SJCRH30 (cell line): Measurements from ENCODE around the gene SLC30A2. TPM values are rescaled to one million over a fixed set of nuclear protein-coding genes. Genes with fewer than 3 reads are reported as not detected.

Source experiments
- DNase-seq, 2 experiments: peaks; one replicate each; pipeline ENCODE4 v3.0.0-alpha.2; 2015 to 2020
- H3K27ac ChIP-seq: fragments of 250-450 bp; sonication (Bioruptor Pico); 2 replicates; pipeline ENCODE4 v1.5.1; 2020; ENCODE audit warnings: mild to moderate bottlenecking, moderate library complexity
- H3K27me3 ChIP-seq: fragments of 250-450 bp; sonication (Bioruptor Pico); 2 replicates; pipeline ENCODE4 v1.5.1; 2020; ENCODE audit warnings: mild to moderate bottlenecking, moderate library complexity
- H3K36me3 ChIP-seq: fragments of 250-450 bp; sonication (Bioruptor Pico); 2 replicates; pipeline ENCODE4 v1.5.1; 2020; ENCODE audit warnings: mild to moderate bottlenecking, moderate library complexity
- H3K4me1 ChIP-seq: fragments of 250-450 bp; sonication (Bioruptor Pico); 2 replicates; pipeline ENCODE4 v1.5.1; 2020; ENCODE audit warnings: mild to moderate bottlenecking, moderate library complexity
- H3K4me3 ChIP-seq: fragments of 250-450 bp; sonication (Bioruptor Pico); 2 replicates; pipeline ENCODE4 v1.5.1; 2020; ENCODE audit warnings: mild to moderate bottlenecking, moderate library complexity
- H3K9me3 ChIP-seq: fragments of 250-450 bp; sonication (Bioruptor Pico); replicated peaks from 2 replicates; pipeline ENCODE4 v1.5.1; 2020; ENCODE audit warnings: mild to moderate bottlenecking, moderate library complexity
- total RNA-seq: library from RNA; depleted of rRNA; stranded (reverse); fragments of >200 nt; shearing (Covaris generic); gene quantifications from 2 replicates; pipeline ENCODE4 v1.2.3, GENCODE V29; 2014

SLC30A2 gene
- total RNA-seq, 1 experiment from 2014 or later, result 0.26 TPM

DNA sequence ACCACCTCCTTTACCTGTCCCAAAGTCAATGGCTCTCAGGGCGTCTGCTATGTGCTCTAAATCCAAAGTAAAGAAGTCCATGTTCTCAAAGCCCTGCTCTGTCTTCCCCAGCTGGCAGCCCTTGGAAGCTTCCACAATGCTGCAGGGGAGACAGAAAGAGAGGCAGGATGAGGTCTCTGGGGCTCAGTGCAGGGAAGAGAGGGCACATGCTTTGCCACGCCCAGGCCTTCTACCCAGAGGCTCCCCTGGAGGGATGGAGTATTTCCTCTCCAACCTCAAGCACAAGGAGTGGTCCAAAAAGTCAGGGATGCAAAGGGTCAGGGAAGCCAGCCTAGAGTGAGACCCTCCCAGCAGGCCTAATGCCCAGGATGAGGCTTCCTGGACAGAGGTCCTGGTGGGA is 11.3 kb upstream of the SLC30A2 start:
- H3K36me3 ChIP-seq, result no peaks in the 10 kb centered on the region

DNA sequence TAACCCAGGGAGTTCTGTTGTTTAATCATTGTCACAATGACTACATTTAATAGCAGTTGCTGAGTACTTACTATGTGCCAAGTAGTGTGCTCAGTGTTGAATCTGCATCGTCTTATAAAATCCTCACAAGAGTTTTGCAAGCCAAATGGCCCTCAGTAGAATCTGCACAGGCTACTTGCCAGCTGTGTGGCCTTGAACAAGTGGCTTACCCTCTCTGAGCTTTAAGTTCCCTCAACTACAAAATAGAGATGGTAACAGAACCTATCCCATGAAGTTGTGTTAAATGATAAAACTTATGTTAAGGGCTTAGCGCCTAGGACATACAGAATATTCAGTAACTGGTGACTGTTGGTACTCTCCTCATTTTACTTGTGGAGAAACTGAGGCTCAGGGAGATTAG is 9.1 kb upstream of the SLC30A2 start:
- H3K9me3 ChIP-seq, result no peaks in the 10 kb centered on the region
- H3K27me3 ChIP-seq, result peaks cover 10% of the 10 kb centered on the region; the same call in 1 of the 2 replicates
- H3K4me3 ChIP-seq, result no peak overlapping the region
- no peak overlapping the region for H3K27ac ChIP-seq
- H3K36me3 ChIP-seq, result no peaks in the 10 kb centered on the region
- H3K4me1 ChIP-seq, result peaks cover 6% of the 10 kb centered on the region
- no peak for DNase-seq

More for the DNA sequence above, 11.3 kb upstream of the SLC30A2 start:
- Histone ChIP-seq H3K4me3 (no peak overlapping the region), H3K9me3 (no peaks in the 10 kb centered on the region), H3K4me1 (peaks cover 9% of the 10 kb centered on the region), H3K27me3 (peaks cover under 1% of the 10 kb centered on the region; the same call in 1 of the 2 replicates), H3K27ac (no peak overlapping the region)
- DNase-seq, result no peak

DNA sequence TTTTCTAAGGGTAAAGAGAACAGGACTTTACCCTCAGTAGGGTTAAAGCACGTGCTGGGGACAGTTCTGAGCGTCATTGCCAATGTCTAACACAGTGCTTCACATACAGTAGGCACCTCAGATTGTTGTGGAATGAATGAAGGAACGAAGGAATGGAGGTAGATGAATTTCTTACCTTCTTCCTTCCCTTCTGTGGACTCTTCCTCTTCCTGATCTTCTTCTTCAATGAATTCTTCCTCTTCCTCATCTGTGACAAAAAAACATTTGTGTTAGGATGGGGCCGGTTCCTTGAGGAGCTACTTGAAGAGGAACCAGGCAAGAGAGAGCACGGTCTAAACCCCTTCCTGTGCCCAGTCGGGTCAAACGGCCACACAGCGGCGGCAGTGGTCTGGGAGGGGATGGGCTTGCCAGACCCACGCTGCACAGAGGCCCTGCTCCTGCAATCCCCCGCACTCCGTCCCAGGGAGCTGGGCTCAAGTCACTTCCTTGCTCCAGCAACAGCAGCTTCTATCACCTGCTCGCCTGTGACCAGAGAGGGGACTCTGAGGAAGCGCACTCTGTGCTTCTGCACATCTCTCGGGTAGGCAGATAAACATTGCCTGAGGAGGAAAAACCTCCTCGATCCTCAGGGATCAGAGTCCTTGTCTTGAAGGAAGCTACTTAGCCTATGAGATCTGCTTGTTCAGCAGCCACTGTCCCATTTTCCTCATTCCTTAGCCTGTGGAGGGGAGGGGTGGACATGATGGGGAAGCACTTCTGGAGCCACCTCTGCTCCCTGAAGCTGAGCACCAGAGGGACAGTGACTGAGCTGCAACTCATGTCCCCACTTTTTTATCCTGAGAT is 8.0 kb upstream of the SLC30A2 start:
- no peak for DNase-seq
- H3K4me3 ChIP-seq, result no peak overlapping the region
- no peaks in the 10 kb centered on the region for H3K9me3 ChIP-seq
- no peaks in the 10 kb centered on the region for H3K36me3 ChIP-seq
- H3K27ac ChIP-seq, result no peak overlapping the region
- H3K4me1 ChIP-seq, result no peaks in the 10 kb centered on the region
- peaks cover 13% of the 10 kb centered on the region; the same call in 1 of the 2 replicates for H3K27me3 ChIP-seq

DNA sequence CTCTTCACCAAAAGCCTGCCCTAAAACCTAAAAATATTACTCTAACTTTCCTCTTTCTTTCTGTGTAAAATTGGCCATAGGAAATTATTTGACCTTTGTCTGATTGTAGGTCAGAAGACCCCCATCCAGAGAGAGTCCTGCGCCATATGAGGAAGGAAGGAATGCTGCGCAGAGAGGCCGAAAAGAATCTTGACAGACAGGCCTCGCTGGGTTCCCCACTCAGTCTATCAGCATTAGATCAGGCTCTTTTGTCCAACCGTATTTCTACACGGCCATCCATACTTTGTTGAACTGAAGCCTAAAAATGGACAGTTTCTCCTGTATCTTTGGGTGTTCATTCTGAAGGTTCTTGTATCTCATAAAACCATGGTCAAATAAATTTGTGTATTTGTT is 4.3 kb upstream of the SLC30A2 start:
- H3K4me1 ChIP-seq, result no peaks in the 10 kb centered on the region
- peaks cover 38% of the 10 kb centered on the region for H3K27me3 ChIP-seq
- DNase-seq, result no peak
- no peaks in the 10 kb centered on the region for H3K36me3 ChIP-seq
- no peak overlapping the region for H3K4me3 ChIP-seq
- no peaks in the 10 kb centered on the region for H3K9me3 ChIP-seq
- no peak overlapping the region for H3K27ac ChIP-seq

DNA sequence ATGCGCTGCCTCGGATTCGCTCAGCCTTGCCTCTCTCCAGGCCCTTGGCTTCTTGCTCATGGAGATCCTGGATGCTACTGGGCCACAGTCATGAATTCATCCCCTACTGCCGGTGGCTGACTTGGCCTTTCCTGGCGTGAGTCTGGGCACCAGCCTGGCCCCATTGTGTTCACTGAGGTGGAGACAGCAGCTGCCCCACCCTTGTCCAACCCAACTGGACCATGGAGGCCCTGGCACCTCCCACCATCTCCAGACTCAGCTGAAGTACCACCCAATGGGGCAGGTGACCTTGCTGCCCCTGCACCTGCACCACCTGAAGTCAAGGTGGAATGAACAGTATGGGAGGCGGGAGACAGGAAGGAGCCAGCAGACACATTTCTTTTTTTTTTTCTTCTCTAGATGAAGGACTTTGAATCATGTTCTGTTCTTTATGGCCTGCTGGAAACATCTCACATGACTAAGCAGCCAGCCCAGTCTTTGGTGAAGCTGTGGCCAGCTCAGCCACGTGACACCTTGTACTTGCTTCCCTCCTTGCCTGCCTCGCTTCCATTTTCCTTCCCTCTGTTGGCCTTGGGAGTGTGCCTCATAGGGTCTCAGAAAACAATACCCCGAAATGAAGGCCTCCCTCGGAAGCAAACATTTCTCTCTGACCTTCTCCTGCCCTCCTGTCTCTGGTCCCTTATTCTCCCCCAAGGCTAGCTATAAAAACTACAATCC is 3.8 kb upstream of the SLC30A2 start:
- Histone ChIP-seq H3K27ac (no peak overlapping the region), H3K36me3 (no peaks in the 10 kb centered on the region), H3K4me1 (no peaks in the 10 kb centered on the region), H3K27me3 (peaks cover 44% of the 10 kb centered on the region), H3K9me3 (no peaks in the 10 kb centered on the region), H3K4me3 (no peak overlapping the region)
- no peak for DNase-seq

DNA sequence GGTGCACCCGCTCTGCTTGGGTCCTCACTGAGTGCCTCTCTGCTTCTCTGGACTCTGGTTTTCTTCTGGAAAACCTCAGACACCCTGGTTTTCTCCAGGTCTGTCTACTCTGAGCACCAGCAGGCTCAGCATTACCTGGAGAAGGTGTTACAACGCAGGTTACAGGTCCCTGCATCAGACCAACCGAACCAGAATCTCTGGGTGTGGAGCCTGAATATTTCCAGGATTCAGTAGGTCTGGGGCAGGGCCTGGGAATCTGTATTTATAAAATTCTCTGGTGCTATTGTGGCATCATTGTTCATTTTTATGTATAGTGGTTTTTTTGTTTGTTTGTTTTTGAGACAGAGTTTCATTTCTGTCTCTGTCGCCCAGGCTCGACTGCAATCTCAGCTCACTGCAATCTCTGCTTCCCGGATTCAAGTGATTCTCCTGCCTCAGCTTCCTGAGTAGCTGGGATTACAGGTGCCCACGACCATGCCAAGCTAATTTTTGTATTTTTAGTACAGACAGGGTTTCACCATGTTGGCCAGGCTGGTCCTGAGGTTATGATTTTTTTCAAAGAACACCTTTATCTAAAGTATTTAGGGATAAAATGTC is 1.5 kb upstream of the SLC30A2 start:
- Histone ChIP-seq H3K27me3 (peaks cover 61% of the 10 kb centered on the region), H3K4me1 (no peaks in the 10 kb centered on the region), H3K4me3 (no peak overlapping the region), H3K36me3 (no peaks in the 10 kb centered on the region), H3K9me3 (no peaks in the 10 kb centered on the region), H3K27ac (no peak overlapping the region)
- DNase-seq, result no peak

DNA sequence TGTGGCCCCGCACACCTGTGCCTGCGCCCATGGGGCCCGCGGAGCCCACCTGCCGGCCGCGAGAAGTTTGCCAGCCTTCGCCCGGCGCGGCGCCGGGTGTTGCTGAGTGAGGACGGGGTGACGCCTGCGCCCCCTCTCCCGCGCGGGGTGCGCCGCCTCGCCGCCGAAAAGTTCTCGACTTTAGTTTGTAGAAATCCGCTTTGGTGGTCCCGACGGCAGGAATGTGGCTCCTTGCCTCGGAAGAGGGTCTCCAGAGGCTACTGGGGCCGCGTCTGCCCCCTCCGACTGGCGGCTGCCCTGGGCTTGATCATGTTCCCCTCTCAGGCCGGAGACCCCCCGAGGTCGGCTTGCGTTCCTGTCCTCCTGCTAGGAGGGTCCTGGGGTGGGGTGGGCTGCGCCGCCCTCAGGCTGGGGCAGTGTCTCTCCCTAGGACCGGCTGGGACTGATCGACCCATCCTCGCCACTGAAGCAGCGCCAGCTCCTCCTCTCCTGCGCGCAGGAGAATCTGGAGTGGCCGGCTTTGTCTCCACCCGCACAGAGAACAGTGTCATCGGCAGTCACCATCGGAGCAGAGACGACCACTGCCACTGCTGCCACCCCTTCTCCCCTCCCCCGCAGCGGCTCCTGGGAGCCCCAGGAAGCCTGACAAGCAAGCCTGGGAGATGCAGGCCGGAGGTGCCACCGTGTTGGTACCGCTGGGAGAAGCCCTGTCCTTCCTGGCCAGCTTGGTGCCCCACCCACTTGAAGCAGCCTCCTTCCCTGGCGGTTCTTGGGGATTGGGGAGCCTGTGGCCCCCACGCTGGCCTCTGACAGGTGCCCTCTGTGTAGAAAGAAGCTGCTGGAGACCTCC is 553 bp upstream of the SLC30A2 start:
- no peak for DNase-seq
- no peaks in the 10 kb centered on the region for H3K36me3 ChIP-seq
- no peaks in the 10 kb centered on the region for H3K9me3 ChIP-seq
- H3K27me3 ChIP-seq, result peaks cover 56% of the 10 kb centered on the region
- H3K4me1 ChIP-seq, result no peaks in the 10 kb centered on the region
- H3K4me3 ChIP-seq, result no peak overlapping the region
- H3K27ac ChIP-seq, result no peak overlapping the region

DNA sequence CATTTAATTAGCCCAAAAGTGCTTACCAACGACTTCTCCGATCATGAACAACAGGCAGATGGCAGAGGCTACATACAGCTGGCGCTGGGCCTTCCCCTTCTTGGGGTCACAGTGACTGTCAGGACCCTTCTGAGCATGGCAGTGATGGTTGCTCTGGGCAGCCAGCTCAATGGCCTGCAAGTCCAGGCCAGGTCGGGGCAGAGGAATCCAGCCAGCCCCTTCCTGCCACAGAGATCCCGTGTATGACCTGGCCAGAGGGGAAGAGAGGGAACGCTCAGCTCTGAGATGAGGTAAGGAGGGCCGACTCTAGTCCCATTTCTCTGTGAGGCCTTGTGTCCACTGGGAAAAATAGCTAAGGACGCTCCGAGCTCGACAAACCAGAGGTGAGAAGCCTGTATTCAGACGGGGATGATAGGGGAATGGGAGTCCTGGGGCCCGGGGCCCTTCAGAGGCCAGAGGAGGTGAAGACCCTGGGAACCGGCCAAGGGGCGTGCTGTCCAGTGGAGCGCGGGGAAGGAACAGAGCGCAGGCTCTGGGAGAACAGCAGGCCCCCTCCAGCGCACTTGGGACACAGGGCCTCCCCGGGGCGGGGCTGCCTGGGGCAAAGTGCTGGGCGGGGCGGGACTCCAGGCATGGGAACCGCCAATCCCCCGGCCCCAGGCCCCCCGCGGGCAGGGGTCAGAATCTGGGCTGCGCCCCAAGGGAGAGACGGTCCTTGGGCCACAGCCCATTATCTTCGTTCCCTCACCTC is 772 bp downstream of the SLC30A2 start:
- H3K27me3 ChIP-seq, result peaks cover 56% of the 10 kb centered on the region
- no peaks in the 10 kb centered on the region for H3K9me3 ChIP-seq
- no peak overlapping the region for H3K4me3 ChIP-seq
- no peak overlapping the region for H3K27ac ChIP-seq
- H3K36me3 ChIP-seq, result no peaks in the 10 kb centered on the region
- peak in 1 of 2 experiments; percentile 49 for DNase-seq
- no peaks in the 10 kb centered on the region for H3K4me1 ChIP-seq

DNA sequence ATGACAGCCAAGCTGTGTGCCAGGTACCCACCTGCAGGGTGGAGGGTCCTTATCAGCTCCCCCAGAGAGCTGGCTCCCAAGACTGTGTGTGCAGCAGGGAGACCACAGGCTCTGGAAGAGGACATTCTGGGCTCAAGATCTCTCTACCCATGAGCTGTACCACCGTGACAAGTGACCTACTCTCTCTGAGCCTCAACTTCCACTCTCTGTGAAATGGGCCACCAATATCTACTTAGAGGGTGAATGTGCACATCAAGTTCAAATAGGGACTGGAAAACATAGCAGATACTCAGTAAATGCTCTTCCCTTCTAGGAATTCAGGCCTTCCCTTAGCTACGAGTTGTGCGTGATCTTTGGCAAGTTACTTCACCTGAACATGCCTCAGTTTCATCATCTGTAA is 1.5 kb downstream of the SLC30A2 start:
- no peak overlapping the region for H3K27ac ChIP-seq
- peaks cover 52% of the 10 kb centered on the region for H3K27me3 ChIP-seq
- H3K9me3 ChIP-seq, result no peaks in the 10 kb centered on the region
- DNase-seq, result no peak
- no peak overlapping the region for H3K4me3 ChIP-seq
- H3K4me1 ChIP-seq, result no peaks in the 10 kb centered on the region
- H3K36me3 ChIP-seq, result no peaks in the 10 kb centered on the region

DNA sequence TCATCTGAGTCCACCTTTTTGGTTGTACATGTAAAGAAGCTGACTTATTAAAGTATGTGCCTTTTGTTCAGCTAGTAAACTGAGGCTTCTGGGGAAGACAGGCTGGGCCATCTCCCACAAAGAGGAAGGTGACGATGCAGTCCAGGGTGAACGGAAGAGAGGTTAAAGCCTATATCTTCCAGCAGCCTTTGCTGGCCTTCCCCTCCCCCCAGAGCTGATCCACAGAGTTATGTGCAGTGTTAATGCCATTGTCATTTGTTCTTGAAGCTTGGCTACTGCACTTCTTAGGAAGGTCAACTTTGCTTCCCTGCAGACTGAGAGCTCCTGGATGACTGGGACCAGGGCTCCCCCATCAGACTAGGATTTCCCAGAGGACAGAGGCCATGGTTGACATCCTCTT is 2.2 kb downstream of the SLC30A2 start:
- DNase-seq, result no peak
- Histone ChIP-seq H3K4me3 (no peak overlapping the region), H3K27ac (no peak overlapping the region), H3K4me1 (no peaks in the 10 kb centered on the region), H3K27me3 (peaks cover 52% of the 10 kb centered on the region), H3K36me3 (no peaks in the 10 kb centered on the region), H3K9me3 (no peaks in the 10 kb centered on the region)

DNA sequence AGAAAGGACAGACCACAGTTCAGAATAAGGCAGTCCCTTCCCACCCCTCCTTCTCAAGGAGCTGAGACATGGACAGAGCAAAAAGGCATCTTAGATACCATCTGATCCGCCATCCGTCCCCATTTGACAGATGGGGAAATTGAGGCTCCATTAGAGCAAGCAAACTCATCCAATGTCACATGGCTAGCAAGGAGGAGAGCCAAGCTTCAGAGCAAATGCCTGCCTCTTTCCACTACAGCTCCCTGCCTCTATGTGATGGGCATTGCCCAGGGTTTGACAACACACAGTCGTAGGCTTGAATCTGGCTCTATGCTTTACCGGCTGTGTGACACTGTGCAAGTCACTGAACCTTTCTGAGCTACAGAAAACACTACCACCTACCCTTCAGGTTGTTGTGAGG is 3.9 kb downstream of the SLC30A2 start:
- H3K4me1 ChIP-seq, result no peaks in the 10 kb centered on the region
- H3K9me3 ChIP-seq, result no peaks in the 10 kb centered on the region
- H3K27me3 ChIP-seq, result peaks cover 40% of the 10 kb centered on the region
- no peaks in the 10 kb centered on the region for H3K36me3 ChIP-seq
- H3K4me3 ChIP-seq, result no peak overlapping the region
- DNase-seq, result no peak
- no peak overlapping the region for H3K27ac ChIP-seq

DNA sequence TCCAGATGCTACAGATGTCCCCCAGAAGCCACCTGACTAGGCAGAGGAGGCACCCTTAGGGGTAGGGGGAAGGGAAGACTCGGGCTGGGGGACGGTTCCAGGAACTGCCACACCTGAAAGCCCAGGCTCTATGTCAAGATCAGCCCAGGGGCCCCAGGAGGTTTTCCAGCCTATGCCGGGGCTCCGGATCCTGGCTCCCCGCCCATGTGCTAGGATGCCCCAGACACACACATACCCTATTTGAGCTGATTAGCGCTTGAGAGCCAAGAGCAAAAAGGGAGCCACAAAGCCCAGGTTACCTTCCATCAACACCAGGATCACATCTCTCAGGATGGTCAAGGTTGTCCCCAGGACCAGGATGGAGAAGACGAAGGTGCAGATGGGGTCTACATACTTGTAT is 4.5 kb downstream of the SLC30A2 start:
- Histone ChIP-seq H3K27me3 (peaks cover 35% of the 10 kb centered on the region), H3K4me3 (no peak overlapping the region), H3K27ac (no peak overlapping the region), H3K4me1 (peaks cover 5% of the 10 kb centered on the region), H3K36me3 (no peaks in the 10 kb centered on the region), H3K9me3 (no peaks in the 10 kb centered on the region)
- no peak for DNase-seq

DNA sequence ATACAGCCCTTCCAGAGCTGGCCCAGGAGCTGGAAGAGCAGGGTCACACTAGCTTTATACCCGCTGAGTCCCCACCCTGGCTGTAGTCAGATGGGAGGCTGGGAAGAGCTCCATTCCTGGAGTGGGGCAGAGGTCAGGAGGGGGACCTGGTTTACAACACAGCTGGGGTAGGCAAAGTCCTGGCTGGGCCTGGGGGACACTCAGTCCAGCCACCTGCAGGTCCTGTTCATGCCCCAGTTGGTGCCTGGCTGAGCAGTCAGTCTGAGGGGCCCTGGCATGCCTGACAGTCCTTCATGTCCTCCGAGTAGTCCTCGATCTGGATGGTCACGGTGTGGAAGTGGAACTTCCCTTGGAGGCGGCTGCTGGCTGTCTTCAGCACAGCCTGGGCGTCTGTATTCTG is 7.0 kb downstream of the SLC30A2 start:
- Histone ChIP-seq H3K9me3 (no peaks in the 10 kb centered on the region), H3K36me3 (no peaks in the 10 kb centered on the region), H3K27ac (no peak overlapping the region), H3K4me1 (peaks cover 8% of the 10 kb centered on the region), H3K27me3 (peaks cover 14% of the 10 kb centered on the region; the same call in 1 of the 2 replicates), H3K4me3 (no peak overlapping the region)
- no peak for DNase-seq

DNA sequence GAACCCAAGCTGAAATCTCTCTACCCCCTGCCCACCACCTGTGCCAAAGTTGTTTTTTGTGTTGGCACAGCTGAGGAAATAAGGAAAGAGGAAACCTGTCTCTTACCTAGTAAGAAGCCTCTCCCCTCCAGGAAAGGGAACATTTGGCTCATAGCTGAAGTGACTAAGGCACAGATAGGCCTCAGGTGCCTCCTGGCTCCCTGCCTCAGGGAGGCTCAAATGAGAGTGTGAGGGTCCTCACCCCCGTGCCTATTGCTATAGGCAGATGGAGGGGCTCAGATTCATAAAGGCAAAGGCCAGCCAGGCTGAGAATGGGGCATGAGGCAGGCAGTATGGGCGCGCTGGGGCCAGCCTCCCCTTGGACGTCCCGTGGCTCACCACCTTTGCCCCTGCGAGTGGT is 7.4 kb downstream of the SLC30A2 start:
- Histone ChIP-seq H3K4me3 (no peak overlapping the region), H3K4me1 (peaks cover 8% of the 10 kb centered on the region), H3K9me3 (no peaks in the 10 kb centered on the region), H3K27ac (no peak overlapping the region), H3K27me3 (peaks cover 11% of the 10 kb centered on the region; the same call in 1 of the 2 replicates), H3K36me3 (no peaks in the 10 kb centered on the region)
- no peak for DNase-seq
